B cell (primary cell): Measurements from ENCODE around the gene DGKB. TPM values are rescaled to one million over a fixed set of nuclear protein-coding genes. Genes with fewer than 3 reads are reported as not detected.

Experiments
- ATAC-seq: fragments of 200-7000 bp; cut with Tn5 transposase; one replicate; pipeline ENCODE4 v1.10.0; 2021; ENCODE audit warnings: low read depth, mild to moderate bottlenecking, moderate number of reproducible peaks, moderate library complexity
- CTCF ChIA-PET: fragments of 350-600 bp; sonication (Branson Sonifier 250); formaldehyde crosslinking; loops from one replicate; lab custom pipeline; 2021; ENCODE audit warnings: antibody characterized with exemption, inconsistent platforms; lab: Charles Lee
- POLR2A ChIA-PET: fragments of 350-600 bp; sonication (Branson Sonifier 250); formaldehyde crosslinking; loops from one replicate; lab custom pipeline; 2021; ENCODE audit warnings: antibody characterized with exemption; lab: Charles Lee
- DNase-seq: peaks from one replicate; pipeline ENCODE4 v3.0.0; 2013
- H2AFZ ChIP-seq: 2 replicates; pipeline ENCODE4 v1.6.1; 2012; ENCODE audit warnings: mild to moderate bottlenecking, low read depth, low read length; ENCODE audit not compliant: insufficient read depth, poor library complexity, severe bottlenecking
- H3K27ac ChIP-seq, 2 donors: 1 replicate in 1 of 2; 2 replicates in 1 of 2; pipeline ENCODE4 v1.5.1; 2012 to 2013; ENCODE audit warnings: low read length in 2 of 2, mild to moderate bottlenecking in 2 of 2, moderate library complexity in 1 of 2
- H3K27me3 ChIP-seq, 4 experiments: fragments of 200-600 bp in 1 of 4; sonication (generic) in 1 of 4; replicated peaks in 1 of 4; 1 replicate in 2 of 4; 2 replicates in 2 of 4; pipeline versions ENCODE4 v1.6.1 to v1.7.0; 2013 to 2016; ENCODE audit warnings: low read length in 3 of 4, mild to moderate bottlenecking in 2 of 4, mixed read lengths in 1 of 4, moderate library complexity in 1 of 4; ENCODE audit not compliant: insufficient read depth in 4 of 4, control insufficient read depth in 3 of 4; ENCODE audit errors: control extremely low read depth in 1 of 4
- H3K36me3 ChIP-seq, 2 experiments: replicated peaks in 1 of 2; 1 replicate in 1 of 2; 2 replicates in 1 of 2; pipeline versions ENCODE4 v1.6.1 to v1.7.1; 2013; ENCODE audit warnings: low read length in 1 of 2; ENCODE audit not compliant: insufficient read depth in 2 of 2, control insufficient read depth in 1 of 2; ENCODE audit errors: control extremely low read depth in 1 of 2, extremely low read depth in 1 of 2
- H3K4me1 ChIP-seq, 2 donors: fragments of 200-600 bp in 1 of 2; sonication (generic) in 1 of 2; 1 replicate in 1 of 2; 2 replicates in 1 of 2; pipeline versions ENCODE4 v1.5.1 to v1.6.1; 2013 to 2017; ENCODE audit warnings: low read length in 2 of 2; ENCODE audit not compliant: control insufficient read depth in 2 of 2, insufficient read depth in 2 of 2
- H3K4me2 ChIP-seq: replicated peaks from 2 replicates; pipeline ENCODE3; 2012; ENCODE audit warnings: mild to moderate bottlenecking, low read depth, low read length; ENCODE audit not compliant: poor library complexity, severe bottlenecking
- H3K4me3 ChIP-seq, 5 experiments: fragments of 200-600 bp in 1 of 5; sonication (generic) in 1 of 5; 1 replicate in 3 of 5; 2 replicates in 2 of 5; pipeline versions ENCODE4 v1.5.1 to v1.7.0; 2011 to 2016; ENCODE audit warnings: low read length in 4 of 5, mild to moderate bottlenecking in 4 of 5, low read depth in 2 of 5, control low read depth in 1 of 5, moderate library complexity in 1 of 5; ENCODE audit not compliant: insufficient read depth in 1 of 5; ENCODE audit errors: control extremely low read depth in 1 of 5, extremely low read depth in 1 of 5
- H3K79me2 ChIP-seq: fragments of 200-600 bp; sonication (generic); one replicate; pipeline ENCODE4 v1.6.0; 2016; ENCODE audit warnings: low read length; ENCODE audit not compliant: control insufficient read depth, insufficient read depth
- H3K9ac ChIP-seq: fragments of 200-600 bp; sonication (generic); 2 replicates; pipeline ENCODE4 v1.6.1; 2017; ENCODE audit warnings: mild to moderate bottlenecking, low read length, moderate library complexity
- H3K9me3 ChIP-seq, 3 donors: one replicate each; pipeline versions ENCODE4 v1.6.1 to v1.7.1; 2013; ENCODE audit warnings: low read length in 2 of 3; ENCODE audit not compliant: control insufficient read depth in 2 of 3, insufficient read depth in 1 of 3; ENCODE audit errors: control extremely low read depth in 1 of 3
- H4K20me1 ChIP-seq: 2 replicates; pipeline ENCODE4 v1.6.0; 2012; ENCODE audit warnings: mild to moderate bottlenecking, low read length; ENCODE audit not compliant: insufficient read depth, control insufficient read depth, poor library complexity, severe bottlenecking
- H3K27ac Mint-ChIP-seq: one replicate; pipeline ENCODE4 v1.8.0; 2021; ENCODE audit warnings: mixed read lengths
- H3K27me3 Mint-ChIP-seq: one replicate; pipeline ENCODE4 v1.8.0; 2021; ENCODE audit warnings: mixed read lengths
- H3K4me1 Mint-ChIP-seq: one replicate; pipeline ENCODE4 v1.8.0; 2021; ENCODE audit warnings: mixed read lengths
- H3K4me3 Mint-ChIP-seq: one replicate; pipeline ENCODE4 v1.8.0; 2021; ENCODE audit warnings: mixed read lengths
- H3K9me3 Mint-ChIP-seq: one replicate; pipeline ENCODE4 v1.8.0; 2022; ENCODE audit warnings: mixed read lengths; ENCODE audit not compliant: insufficient read depth
- EZH2 ChIP-seq: IDR thresholded peaks from 2 replicates; pipeline ENCODE4 v1.6.1; 2012; ENCODE audit warnings: borderline replicate concordance, low read depth, mild to moderate bottlenecking, moderate library complexity, low read length; ENCODE audit not compliant: insufficient read depth, poor library complexity, severe bottlenecking
- WGBS: methylation state at CpG from one replicate; pipeline ENCODE4 v1.1.5; 2013; ENCODE audit warnings: missing lambda C conversion rate; ENCODE audit not compliant: insufficient coverage; 5-methylcytosine and 5-hydroxymethylcytosine counted together
- intact Hi-C: fragments of 100-400 bp; cut with micrococcal nuclease; formaldehyde crosslinking; loops from one replicate; pipeline ENCODE4 v1.10.0; 2022
- polyA plus RNA-seq: library from polyadenylated mRNA; depleted of rRNA; stranded (reverse); fragments of >200 nt; gene quantifications from 2 replicates; pipeline ENCODE4 v1.2.3, GENCODE V29; 2012
- total RNA-seq, 2 donors: library from RNA; stranded (reverse); fragments of 120-200 nt in 1 of 2; gene quantifications; 1 replicate in 1 of 2; 2 replicates in 1 of 2; pipeline versions ENCODE4 v1.2.3 to v1.2.4, GENCODE V29; 2013 to 2022
- TF ChIP-seq, protein P1 (sequence below): fragments of 200-600 bp; IDR thresholded peaks from one replicate; pipeline ENCODE4 v1.8.0; 2022; ENCODE audit warnings: antibody characterized with exemption, mild to moderate bottlenecking

DGKB gene
- total and polyA plus RNA-seq, 2 donors (not counting 1 experiment from before 2014, with no cell fraction given) = not detected

DNA sequence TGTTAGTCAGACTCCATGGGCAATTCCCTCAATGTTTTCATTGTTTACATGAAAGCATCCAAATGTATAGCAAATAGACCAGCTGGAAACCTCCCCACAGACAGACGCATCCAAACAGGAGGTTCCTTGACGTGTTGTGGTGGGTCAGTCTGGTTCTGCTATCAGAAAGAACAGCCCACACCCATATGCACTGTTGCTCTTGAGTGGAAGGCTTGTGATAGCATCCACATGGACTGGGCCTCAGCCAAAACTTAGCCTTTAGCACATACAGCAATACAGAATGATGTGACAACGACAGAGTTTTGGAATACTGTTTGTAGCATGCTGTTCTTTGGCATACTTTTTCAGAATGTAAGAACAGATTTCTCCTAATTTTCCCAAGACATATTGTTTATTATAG, 613.9 kb downstream of the DGKB start:
- H3K27me3 ChIP-seq = no peaks in the 10 kb centered on the region
- H3K79me2 ChIP-seq = no peaks in the 10 kb centered on the region
- H3K4me2 ChIP-seq = no peak overlapping the region
- TF ChIP-seq EZH2 = no peak
- TF ChIP-seq, protein P1, sequence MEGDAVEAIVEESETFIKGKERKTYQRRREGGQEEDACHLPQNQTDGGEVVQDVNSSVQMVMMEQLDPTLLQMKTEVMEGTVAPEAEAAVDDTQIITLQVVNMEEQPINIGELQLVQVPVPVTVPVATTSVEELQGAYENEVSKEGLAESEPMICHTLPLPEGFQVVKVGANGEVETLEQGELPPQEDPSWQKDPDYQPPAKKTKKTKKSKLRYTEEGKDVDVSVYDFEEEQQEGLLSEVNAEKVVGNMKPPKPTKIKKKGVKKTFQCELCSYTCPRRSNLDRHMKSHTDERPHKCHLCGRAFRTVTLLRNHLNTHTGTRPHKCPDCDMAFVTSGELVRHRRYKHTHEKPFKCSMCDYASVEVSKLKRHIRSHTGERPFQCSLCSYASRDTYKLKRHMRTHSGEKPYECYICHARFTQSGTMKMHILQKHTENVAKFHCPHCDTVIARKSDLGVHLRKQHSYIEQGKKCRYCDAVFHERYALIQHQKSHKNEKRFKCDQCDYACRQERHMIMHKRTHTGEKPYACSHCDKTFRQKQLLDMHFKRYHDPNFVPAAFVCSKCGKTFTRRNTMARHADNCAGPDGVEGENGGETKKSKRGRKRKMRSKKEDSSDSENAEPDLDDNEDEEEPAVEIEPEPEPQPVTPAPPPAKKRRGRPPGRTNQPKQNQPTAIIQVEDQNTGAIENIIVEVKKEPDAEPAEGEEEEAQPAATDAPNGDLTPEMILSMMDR = no peak
- H3K27me3 Mint-ChIP-seq = no peaks in the 10 kb centered on the region
- no peak overlapping the region for H2AFZ ChIP-seq
- no peak overlapping the region for H3K4me3 Mint-ChIP-seq
- H3K27ac Mint-ChIP-seq = no peak overlapping the region
- H3K4me1 Mint-ChIP-seq = no peaks in the 10 kb centered on the region
- no peak overlapping the region for H3K27ac ChIP-seq
- DNase-seq (no peak), ATAC-seq (no peak)
- no peaks in the 10 kb centered on the region for H3K9me3 ChIP-seq
- H3K4me3 ChIP-seq = no peak overlapping the region
- H3K9ac ChIP-seq = no peak overlapping the region
- no peaks in the 10 kb centered on the region for H3K36me3 ChIP-seq
- no peaks in the 10 kb centered on the region for H3K9me3 Mint-ChIP-seq
- CTCF ChIA-PET = interaction anchor here (0.7 kb wide), 1 partner anchor 15 kb away, joined by 3 read pairs; no protein-coding TSS in a partner anchor
- POLR2A ChIA-PET = no interaction called here
- no peaks in the 10 kb centered on the region for H3K4me1 ChIP-seq
- WGBS = 40% methylated on average over 1 of the region's 3 CpGs
- intact Hi-C loops = no loop called here
- no peaks in the 10 kb centered on the region for H4K20me1 ChIP-seq

DNA sequence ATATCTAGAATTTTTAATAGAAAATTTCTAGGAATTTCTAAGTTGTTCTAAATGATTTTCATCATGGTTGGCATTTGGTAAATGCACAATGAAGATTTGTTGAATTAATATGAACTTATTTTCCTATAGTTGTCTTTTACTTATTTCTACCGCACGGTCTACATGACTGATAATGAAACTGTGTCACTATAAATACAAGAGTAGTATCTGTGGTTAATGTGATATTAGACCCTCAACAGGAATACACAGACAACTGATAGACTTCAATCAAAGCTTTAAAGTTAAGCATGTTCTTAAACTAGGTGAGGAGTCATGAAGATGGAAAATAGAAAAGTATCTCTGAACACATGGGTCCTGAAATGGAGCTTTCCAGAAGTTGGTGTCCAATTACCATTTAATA, 615.2 kb downstream of the DGKB start:
- CTCF ChIA-PET = no interaction called here
- WGBS = no CpG with 5 or more reads among the region's 2 CpGs
- Histone ChIP-seq H3K9me3 (no peaks in the 10 kb centered on the region), H2AFZ (no peak overlapping the region), H3K4me2 (no peak overlapping the region), H3K27ac (no peak overlapping the region), H3K36me3 (no peaks in the 10 kb centered on the region), H3K79me2 (no peaks in the 10 kb centered on the region), H3K4me3 (no peak overlapping the region), H3K4me1 (no peaks in the 10 kb centered on the region), H3K27me3 (no peaks in the 10 kb centered on the region), H4K20me1 (no peaks in the 10 kb centered on the region), H3K9ac (no peak overlapping the region)
- Mint-ChIP-seq H3K27me3 (no peaks in the 10 kb centered on the region), H3K4me1 (no peaks in the 10 kb centered on the region), H3K27ac (no peak overlapping the region), H3K9me3 (no peaks in the 10 kb centered on the region), H3K4me3 (no peak overlapping the region)
- intact Hi-C loops = no loop called here
- POLR2A ChIA-PET = no interaction called here
- no peak for DNase-seq
- ATAC-seq = no peak
- TF ChIP-seq, protein P1 = no peak
- TF ChIP-seq EZH2 = no peak
